ENCODE results near the gene HMGN3. TPM values are rescaled to one million over a fixed set of nuclear protein-coding genes. Genes with fewer than 3 reads are reported as not detected.

HMGN3 gene
- total RNA-seq (2022; extraction: Qiagen RNA extraction): 54.4 to 70.4 TPM (median 59.0 TPM) in 5 replicates

DNA sequence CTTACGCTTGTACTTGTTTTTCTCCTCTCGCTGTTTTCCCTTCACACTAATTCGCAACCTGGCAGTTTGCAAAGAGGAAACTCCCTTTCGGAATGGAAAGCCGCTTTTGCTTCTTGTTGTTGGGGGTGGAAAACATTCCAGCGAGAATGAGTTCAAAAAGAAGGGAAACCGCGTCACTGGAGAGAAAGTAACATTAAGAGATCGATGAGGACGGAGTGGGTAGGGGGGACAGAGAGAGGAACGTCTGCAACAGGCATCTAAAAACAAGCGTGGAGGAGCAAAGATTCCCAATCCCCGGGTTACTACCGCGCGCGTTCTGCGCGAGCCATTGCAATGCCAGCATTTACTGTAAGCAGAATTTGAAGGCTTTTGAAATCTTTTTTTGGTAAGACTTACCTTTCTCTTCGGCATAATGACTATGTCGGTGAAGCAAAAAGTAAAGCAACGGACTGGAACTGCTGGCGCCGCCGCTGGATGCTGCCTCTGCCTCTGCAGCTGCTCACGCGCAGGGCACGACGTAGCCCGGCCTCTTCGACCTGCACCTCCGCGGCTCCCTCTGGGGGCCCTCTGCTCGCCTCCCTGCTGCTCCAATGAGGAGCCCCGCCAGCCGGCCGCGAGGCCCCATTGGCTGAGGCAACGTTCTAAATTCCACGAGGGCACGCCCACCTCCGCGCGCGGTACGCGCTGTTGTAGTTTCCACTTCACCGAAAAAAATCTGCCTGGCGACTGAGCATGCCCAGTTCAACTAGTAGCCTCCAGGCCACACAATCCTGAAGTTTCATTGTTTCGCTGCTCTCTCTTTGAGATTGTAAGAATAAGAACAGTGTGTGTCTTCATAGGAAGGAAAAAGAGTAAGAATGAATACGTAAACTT lies at the start of gene HMGN3:
HMGN3 (minus strand) TSS at position 533 of the 873 bp plus-strand sequence.

Other genes with a start within 250 kb of the HMGN3 start
- 3.1 to 5.3 TPM (median 4.9 TPM) in 5 replicates for gene PHIP, start 156.4 kb downstream of the HMGN3 start, total RNA-seq (2022; extraction: Qiagen RNA extraction)

Data from A549 treated with Mapracorat at 1 μM for 4 hours (cell line).